Small intestine (tissue), 7 donors: ENCODE results near the gene FTO. TPM values are rescaled to one million over a fixed set of nuclear protein-coding genes. Genes with fewer than 3 reads are reported as not detected.

ENCODE experiments used
- DNase-seq, 2 donors: peaks; one replicate each; pipeline versions ENCODE4 v3.0.0 to v3.0.0-alpha.2; 2013
- FAIRE-seq: peaks from 2 replicates; lab custom pipeline; 2012; peaks lifted over from hg19 to GRCh38; lab: Jason Lieb, UNC
- H3K27ac ChIP-seq, 3 donors: one replicate each; pipeline ENCODE4 v1.5.1; 2013; ENCODE audit warnings: low read length in 2 of 3, mild to moderate bottlenecking in 2 of 3, control low read depth in 1 of 3, inconsistent platforms in 1 of 3, low read depth in 1 of 3, moderate library complexity in 1 of 3
- H3K27me3 ChIP-seq, 3 donors: one replicate each; pipeline ENCODE4 v1.6.1; 2013; ENCODE audit warnings: low read length in 3 of 3, inconsistent platforms in 1 of 3; ENCODE audit not compliant: control insufficient read depth in 3 of 3, insufficient read depth in 3 of 3
- H3K36me3 ChIP-seq, 3 donors: one replicate each; pipeline ENCODE4 v1.6.1; 2013; ENCODE audit warnings: low read length in 3 of 3, inconsistent platforms in 1 of 3, low read depth in 1 of 3, mild to moderate bottlenecking in 1 of 3, moderate library complexity in 1 of 3; ENCODE audit not compliant: control insufficient read depth in 3 of 3, insufficient read depth in 2 of 3
- H3K4me1 ChIP-seq, 3 donors: one replicate each; pipeline ENCODE4 v1.6.1; 2013; ENCODE audit warnings: low read length in 2 of 3, inconsistent platforms in 1 of 3, low read depth in 1 of 3, mild to moderate bottlenecking in 1 of 3, moderate library complexity in 1 of 3; ENCODE audit not compliant: control insufficient read depth in 3 of 3, insufficient read depth in 2 of 3
- H3K4me3 ChIP-seq, 3 donors: one replicate each; pipeline ENCODE4 v1.5.1; 2013; ENCODE audit warnings: low read length in 3 of 3, control low read depth in 1 of 3, inconsistent platforms in 1 of 3, low read depth in 1 of 3, mild to moderate bottlenecking in 1 of 3, moderate library complexity in 1 of 3
- H3K9me3 ChIP-seq, 2 donors: one replicate each; pipeline ENCODE4 v1.6.1; 2013; ENCODE audit warnings: low read depth in 1 of 2, low read length in 1 of 2; ENCODE audit not compliant: control insufficient read depth in 2 of 2, insufficient read depth in 1 of 2
- WGBS, 3 donors: extraction: QIAGEN DNeasy Blood & Tissue Kit; methylation state at CpG; one replicate each; pipeline ENCODE4 v1.1.7; 2013; 5-methylcytosine and 5-hydroxymethylcytosine counted together
- polyA plus RNA-seq, 4 donors: library from polyadenylated mRNA; stranded (reverse) in 3 of 4; unstranded in 1 of 4; fragments of 200-250 nt in 3 of 4; fragments of 120-200 nt in 1 of 4; gene quantifications; one replicate each; pipeline versions ENCODE4 v1.2.1 to v1.2.3, GENCODE V29; 2013
- donor health status: healthy with polysubstance abuse.
- donor health status: control.
- donor health status: control.
- donor health status: Bipolar disorder and iron deficiency.
- donor health status: healthy.

The FTO gene
- polyA plus RNA-seq, 4 donors: 5.4 to 36.8 (median 12.2) TPM

- Histone ChIP-seq H3K27ac (no peak overlapping the region), H3K4me1 (peaks cover 0 to 5% (median 0%) of the 10 kb centered on the region in 3 donors), H3K36me3 (peaks cover 0 to 8% (median 3%) of the 10 kb centered on the region in 3 donors), H3K27me3 (no peaks in the 10 kb centered on the region), H3K9me3 (no peaks in the 10 kb centered on the region), H3K4me3 (no peak overlapping the region)
- 86 to 98% (median 87%) methylated on average over 4 of the region's 4 CpGs for WGBS, 3 donors
- DNase-seq (no peak), FAIRE-seq (no peak)
These were observed 118.1 kb downstream of the FTO start for GRCh38 chr16:53821957-53822625.

- FAIRE-seq (no peak), DNase-seq (peak in 1 of 2 donors; percentile 3)
- Histone ChIP-seq H3K4me3 (no peak overlapping the region), H3K9me3 (no peaks in the 10 kb centered on the region), H3K27me3 (no peaks in the 10 kb centered on the region), H3K4me1 (peaks cover 0 to 5% (median 0%) of the 10 kb centered on the region in 3 donors), H3K27ac (no peak overlapping the region), H3K36me3 (peaks cover 0 to 9% (median 3%) of the 10 kb centered on the region in 3 donors)
- 86 to 91% (median 90%) methylated on average over 7 of the region's 7 CpGs for WGBS, 3 donors
These were observed 119.1 kb downstream of the FTO start for GRCh38 chr16:53822936-53823529.

GRCh38 chr16:53826658-53827057, 122.7 kb downstream of the FTO start:
- no peak for FAIRE-seq
- H3K27me3 ChIP-seq: no peaks in the 10 kb centered on the region
- peaks cover 0 to 5% (median 0%) of the 10 kb centered on the region in 3 donors for H3K4me1 ChIP-seq
- H3K27ac ChIP-seq: no peak overlapping the region
- WGBS, 3 donors: 63 to 73% (median 69%) methylated on average over 3 of the region's 3 CpGs
- H3K4me3 ChIP-seq: no peak overlapping the region
- no peaks in the 10 kb centered on the region for H3K9me3 ChIP-seq
- no peak for DNase-seq
- H3K36me3 ChIP-seq: peaks cover 0 to 9% (median 6%) of the 10 kb centered on the region in 3 donors

DNA sequence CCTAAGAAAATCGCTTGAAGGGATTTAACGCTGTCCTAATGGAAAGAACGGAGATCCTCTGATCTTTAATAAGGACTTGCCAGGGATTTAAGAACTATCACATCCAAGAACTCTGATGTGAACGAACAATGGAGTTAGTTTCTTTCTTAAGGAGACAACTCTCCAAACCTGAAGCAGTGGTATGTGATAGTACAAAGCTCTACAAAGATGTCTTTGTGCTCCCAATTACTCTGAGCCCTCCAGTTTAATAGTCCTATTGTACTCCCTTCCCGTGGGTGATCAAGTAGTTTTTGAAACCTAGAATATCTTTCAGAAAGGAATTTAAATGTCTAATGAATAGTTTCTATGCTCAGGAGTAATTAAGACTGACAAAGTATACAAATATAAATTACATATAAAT, 123.8 kb downstream of the FTO start:
- FAIRE-seq: no peak
- H3K36me3 ChIP-seq: peaks cover 0 to 9% (median 6%) of the 10 kb centered on the region in 3 donors
- H3K4me1 ChIP-seq: peaks cover 0 to 4% (median 0%) of the 10 kb centered on the region in 3 donors
- no peak overlapping the region for H3K4me3 ChIP-seq
- no peaks in the 10 kb centered on the region for H3K27me3 ChIP-seq
- no peak for DNase-seq
- WGBS, 3 donors: 78 to 90% (median 79%) methylated on average over 5 of the region's 5 CpGs
- no peak overlapping the region for H3K27ac ChIP-seq
- H3K9me3 ChIP-seq: no peaks in the 10 kb centered on the region

DNA sequence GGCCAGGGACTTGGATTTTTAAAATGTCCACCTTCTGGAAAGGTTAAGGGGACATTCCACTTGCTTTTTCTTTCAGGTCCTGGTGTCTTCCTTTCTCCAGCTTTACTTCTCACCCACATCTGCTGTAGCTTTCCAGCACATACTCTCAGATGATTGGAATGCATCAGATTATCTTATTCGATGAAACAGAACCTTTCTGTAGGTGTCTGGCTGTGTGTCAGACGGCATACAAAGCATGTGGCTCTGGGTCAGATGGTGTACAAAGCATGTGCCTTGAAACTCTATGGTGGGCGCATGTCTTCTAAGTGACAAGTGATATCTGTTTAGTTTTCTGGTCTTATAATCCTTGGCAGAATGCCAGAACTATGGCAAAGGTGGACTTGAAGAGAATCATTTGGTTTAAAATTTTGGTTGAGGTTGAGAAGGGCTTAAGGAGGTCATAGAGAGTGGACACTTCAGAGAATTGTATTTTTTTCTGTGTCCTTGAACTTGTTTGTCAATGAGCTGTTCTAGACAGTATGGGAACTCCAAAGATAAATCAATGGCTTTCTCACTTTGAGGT, 125.3 kb downstream of the FTO start:
- no peak for FAIRE-seq

DNA sequence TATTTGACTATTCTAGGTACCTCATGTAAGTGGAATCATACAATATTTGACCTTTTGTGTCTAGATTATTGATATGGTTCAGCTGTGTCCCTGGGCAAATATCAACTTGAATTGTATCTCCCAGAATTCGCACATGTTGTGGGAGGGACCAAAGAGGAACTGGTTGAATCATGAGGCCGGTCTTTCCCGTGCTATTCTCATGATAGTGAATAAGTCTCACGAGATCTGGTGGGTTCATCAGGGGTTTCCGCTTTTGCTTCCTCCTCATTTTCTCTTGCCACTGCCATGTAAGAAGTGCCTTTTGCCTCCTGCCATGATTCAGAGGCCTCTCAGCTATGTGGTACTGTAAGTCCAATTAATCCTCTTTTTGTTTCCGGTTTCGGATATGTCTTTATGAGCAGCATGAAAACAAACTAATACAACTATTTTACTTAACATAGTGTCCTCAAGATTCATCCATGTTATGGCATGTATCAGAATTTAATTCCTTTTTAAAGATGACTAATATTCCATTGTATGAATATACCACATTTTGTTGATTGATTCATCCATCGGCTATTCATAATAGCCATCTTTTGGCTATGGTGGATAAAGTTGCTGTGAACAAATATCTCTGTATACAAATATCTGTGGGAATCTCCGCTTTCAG, 129.1 kb downstream of the FTO start:
- WGBS, 3 donors: 95 to 97% (median 96%) methylated on average over 9 of the region's 9 CpGs

More for the DNA sequence above, 125.3 kb downstream of the FTO start:
- H3K9me3 ChIP-seq: no peaks in the 10 kb centered on the region
- H3K4me3 ChIP-seq: no peak overlapping the region
- no peak for DNase-seq
- WGBS, 3 donors: 93 to 97% (median 95%) methylated on average over 3 of the region's 3 CpGs
- no peak overlapping the region for H3K27ac ChIP-seq
- no peaks in the 10 kb centered on the region for H3K4me1 ChIP-seq
- H3K27me3 ChIP-seq: no peaks in the 10 kb centered on the region
- peaks cover 0 to 9% (median 6%) of the 10 kb centered on the region in 3 donors for H3K36me3 ChIP-seq

DNA sequence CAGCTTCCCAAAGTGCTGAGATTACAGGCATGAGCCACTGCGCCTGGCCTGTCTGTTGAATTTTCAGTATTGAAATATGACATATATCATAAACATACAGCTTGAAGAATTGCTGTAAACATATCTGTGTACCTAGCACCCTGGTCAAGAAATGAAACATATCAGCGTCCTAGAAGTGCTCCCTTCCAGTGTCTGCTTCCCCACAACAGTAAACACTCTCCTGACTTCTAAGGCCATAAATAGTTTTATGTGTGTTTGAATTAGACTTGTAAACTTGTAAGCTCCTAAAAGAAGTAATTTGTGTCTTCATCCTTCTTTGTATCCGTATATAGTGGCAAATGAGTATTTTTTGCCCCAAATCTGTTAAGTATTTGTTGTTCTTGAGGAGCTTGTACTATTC, 132.2 kb downstream of the FTO start:
- no peak overlapping the region for H3K4me3 ChIP-seq
- H3K9me3 ChIP-seq: no peaks in the 10 kb centered on the region
- 91 to 95% (median 94%) methylated on average over 3 of the region's 3 CpGs for WGBS, 3 donors
- FAIRE-seq: no peak
- no peaks in the 10 kb centered on the region for H3K4me1 ChIP-seq
- H3K36me3 ChIP-seq: no peaks in the 10 kb centered on the region
- no peaks in the 10 kb centered on the region for H3K27me3 ChIP-seq
- H3K27ac ChIP-seq: no peak overlapping the region
- no peak for DNase-seq

More for the DNA sequence above, 129.1 kb downstream of the FTO start:
- H3K27ac ChIP-seq: no peak overlapping the region
- H3K4me1 ChIP-seq: no peaks in the 10 kb centered on the region
- DNase-seq (no peak), FAIRE-seq (no peak)
- no peaks in the 10 kb centered on the region for H3K27me3 ChIP-seq
- H3K36me3 ChIP-seq: peaks cover 0 to 3% (median 0%) of the 10 kb centered on the region in 3 donors
- H3K9me3 ChIP-seq: no peaks in the 10 kb centered on the region
- H3K4me3 ChIP-seq: no peak overlapping the region

DNA sequence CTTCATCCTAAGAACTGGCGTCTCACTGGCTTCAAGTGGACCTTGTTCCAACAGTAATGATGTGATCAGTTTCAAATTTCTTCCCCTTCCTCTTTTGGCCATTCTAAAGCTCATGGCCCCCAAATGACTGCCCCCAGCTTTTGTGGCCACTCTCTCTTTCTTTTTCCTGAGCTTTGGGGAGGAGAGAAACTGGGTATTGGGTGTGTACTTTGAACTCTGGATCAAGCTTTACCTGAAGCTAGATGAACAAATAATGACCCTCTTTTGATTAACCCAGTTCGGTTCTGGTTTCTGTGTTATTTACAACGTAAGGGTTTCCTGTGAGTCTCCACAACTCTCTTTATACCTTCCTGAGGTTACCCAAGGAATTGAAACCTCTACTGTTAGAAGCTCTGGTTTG, 132.7 kb downstream of the FTO start:
- H3K4me3 ChIP-seq: no peak overlapping the region
- no peaks in the 10 kb centered on the region for H3K9me3 ChIP-seq
- FAIRE-seq (no peak), DNase-seq (no peak)
- H3K36me3 ChIP-seq: no peaks in the 10 kb centered on the region
- H3K27me3 ChIP-seq: no peaks in the 10 kb centered on the region
- WGBS, 3 donors: 60 to 70% (median 64%) methylated on average over 3 of the region's 3 CpGs
- no peak overlapping the region for H3K27ac ChIP-seq
- no peaks in the 10 kb centered on the region for H3K4me1 ChIP-seq
